Measurements from ENCODE around the gene NOP16. TPM values are rescaled to one million over a fixed set of nuclear protein-coding genes. Genes with fewer than 3 reads are reported as not detected.
A peak's percentile ranks its signal among the peaks of the same experiment; 100 is the strongest.

The NOP16 gene
- total RNA-seq, 1 donor from 2014 or later: 65.1 TPM

DNA sequence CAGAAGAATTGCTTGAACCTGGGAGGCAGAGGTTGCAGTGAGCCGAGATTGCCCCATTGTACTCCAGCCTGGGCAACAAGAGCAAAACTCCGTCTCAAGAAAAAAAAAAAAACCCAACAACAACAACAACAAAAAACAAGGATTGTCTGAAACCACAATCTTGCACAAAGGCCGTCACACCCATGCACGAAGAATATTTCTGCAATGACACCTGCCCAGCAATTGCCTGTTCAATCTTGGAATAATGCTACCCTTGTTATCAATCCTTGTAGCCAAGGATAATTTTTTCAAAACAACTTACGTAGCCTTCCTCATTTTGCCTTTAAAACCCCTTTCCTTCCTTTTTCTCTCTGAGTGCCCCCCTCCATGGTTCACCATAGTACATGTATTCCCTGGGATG, 31.7 kb upstream of the NOP16 start:
- peaks cover 10% of the 10 kb centered on the region for H3K27me3 Mint-ChIP-seq
- ATAC-seq (ENCODE audit: low read depth): no peak
- intact Hi-C loops (cut with micrococcal nuclease): no loop called here
- ChIA-PET POLR2A (interaction anchor here (0.7 kb wide), 1 partner anchor 18 kb away, joined by 3 read pairs; no protein-coding TSS in a partner anchor), CTCF (no interaction called here)
- H3K9me3 Mint-ChIP-seq: no peaks in the 10 kb centered on the region
- no peak overlapping the region for H3K4me3 Mint-ChIP-seq
- TF ChIP-seq CTCF (IDR thresholded peaks at IDR 0.05): no peak
- H3K4me1 Mint-ChIP-seq: peaks cover 14% of the 10 kb centered on the region
- H3K27ac Mint-ChIP-seq: no peak overlapping the region
- no peak for DNase-seq
- H3K36me3 Mint-ChIP-seq (ENCODE audit: low read depth): no peaks in the 10 kb centered on the region

DNA sequence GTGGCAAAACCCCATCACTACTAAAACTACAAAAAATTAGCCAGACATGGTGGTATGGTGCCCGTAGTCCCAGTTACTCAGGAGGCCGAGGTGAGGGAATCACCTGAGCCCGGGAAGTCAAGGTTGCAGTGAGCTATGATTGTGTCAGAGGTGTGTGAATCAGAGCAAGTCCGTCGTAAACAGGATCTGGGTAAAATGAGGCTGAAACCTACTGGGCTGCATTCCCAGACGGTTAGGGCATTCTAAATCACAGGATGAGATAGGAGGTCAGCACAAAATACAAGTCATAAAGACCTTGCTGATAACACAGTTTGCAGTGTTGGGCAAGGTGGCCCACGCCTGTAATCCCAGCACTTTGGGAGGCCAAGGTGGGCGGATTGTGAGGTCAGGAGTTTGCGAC, 29.9 kb upstream of the NOP16 start:
- no peak for DNase-seq
- intact Hi-C loops (cut with micrococcal nuclease): no loop called here
- H3K4me3 Mint-ChIP-seq: no peak overlapping the region
- POLR2A ChIA-PET: interaction anchor here (1.3 kb wide), 1 partner anchor 30 kb away, joined by 5 read pairs; the partner anchor contains the start of gene FAF2
- no peak for TF ChIP-seq CTCF (IDR thresholded peaks at IDR 0.05)
- H3K9me3 Mint-ChIP-seq: no peaks in the 10 kb centered on the region
- H3K27ac Mint-ChIP-seq: no peak overlapping the region
- CTCF ChIA-PET: interaction anchor here (0.9 to 1.4 kb wide), 5 partner anchors 12 to 242 kb away, joined by 3 to 4 read pairs (median 3); partner anchors contain the start of gene TSPAN17
- no peaks in the 10 kb centered on the region for H3K36me3 Mint-ChIP-seq (ENCODE audit: low read depth)
- H3K27me3 Mint-ChIP-seq: peaks cover 10% of the 10 kb centered on the region
- no peak for ATAC-seq (ENCODE audit: low read depth)
- peaks cover 22% of the 10 kb centered on the region for H3K4me1 Mint-ChIP-seq

DNA sequence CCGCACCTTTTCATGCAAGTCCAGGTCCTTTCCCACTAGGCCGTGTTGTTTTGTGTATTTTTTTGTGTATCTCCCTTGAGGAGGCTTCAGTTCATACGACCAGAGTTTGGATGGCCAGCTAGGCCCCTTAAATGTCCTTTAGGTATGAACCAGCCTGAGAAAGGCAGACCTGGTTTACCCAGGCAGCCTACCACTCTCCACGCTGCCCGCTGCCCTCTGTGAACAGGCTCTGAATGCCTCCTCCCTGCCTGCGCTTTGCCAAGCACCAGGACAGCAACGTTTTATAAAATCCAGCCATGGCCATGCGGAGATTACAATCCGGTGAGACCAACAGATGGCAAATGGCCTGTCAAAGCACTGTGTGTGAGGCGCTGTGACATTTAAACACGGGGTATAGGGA, 28.6 kb upstream of the NOP16 start:
- TF ChIP-seq CTCF (IDR thresholded peaks at IDR 0.05): no peak
- no peak for DNase-seq
- ChIA-PET POLR2A (interaction anchor here (0.5 to 2.5 kb wide), 5 partner anchors 31 to 694 kb away, joined by 3 to 22 read pairs (median 8); partner anchors contain the start of genes FAF2 and RNF44), CTCF (interaction anchor here (0.7 to 3.0 kb wide), 17 partner anchors 10 to 246 kb away, joined by 3 to 18 read pairs (median 4); partner anchors contain the start of genes RNF44 and TSPAN17)
- H3K9me3 Mint-ChIP-seq: no peaks in the 10 kb centered on the region
- no peak overlapping the region for H3K27ac Mint-ChIP-seq
- intact Hi-C loops (cut with micrococcal nuclease): loop anchor here (1.0 to 2.0 kb wide), 8 partner anchors 28 to 241 kb away; partner anchors contain the start of genes FAF2 and KIAA1191
- peaks cover 10% of the 10 kb centered on the region for H3K27me3 Mint-ChIP-seq
- ATAC-seq (ENCODE audit: low read depth): no peak
- peak overlapping the region; percentile 77 for H3K4me3 Mint-ChIP-seq
- peaks cover 2% of the 10 kb centered on the region for H3K36me3 Mint-ChIP-seq (ENCODE audit: low read depth)
- peaks cover 22% of the 10 kb centered on the region for H3K4me1 Mint-ChIP-seq

- TF ChIP-seq CTCF (IDR thresholded peaks at IDR 0.05): no peak
- Mint-ChIP-seq H3K36me3 (ENCODE audit: low read depth) (peaks cover 2% of the 10 kb centered on the region), H3K4me1 (peaks cover 26% of the 10 kb centered on the region), H3K9me3 (no peaks in the 10 kb centered on the region), H3K27me3 (peaks cover 8% of the 10 kb centered on the region), H3K4me3 (peak within 1 kb of the TSS; percentile 80), H3K27ac (peak within 1 kb of the TSS; percentile 56)
- ATAC-seq (ENCODE audit: low read depth) (peak; percentile 97), DNase-seq (peak; percentile 80)
- CTCF ChIA-PET: interaction anchor here (0.7 to 3.0 kb wide), 17 partner anchors 10 to 247 kb away, joined by 3 to 18 read pairs (median 4); partner anchors contain the start of gene RNF44
- intact Hi-C loops (cut with micrococcal nuclease): loop anchor here (1.0 to 2.0 kb wide), 8 partner anchors 27 to 242 kb away; partner anchors contain the start of genes FAF2 and KIAA1191
- POLR2A ChIA-PET: interaction anchor here (0.5 to 2.5 kb wide), 8 partner anchors 11 to 693 kb away, joined by 3 to 22 read pairs (median 3); partner anchors contain the start of genes FAF2 and RNF44
These were observed 27.8 kb upstream of the NOP16 start, which contains the start of gene CLTB for GRCh38 chr5:176415952-176416924. TSS of gene CLTB (minus strand) at chr5:176416539. CDS start at chr5:176416363, 176 bp downstream.

All from activated B cell treated with CpG ODN at 0.5 μM for 24 hours (primary cell).